ENCODE measurements around the gene PVALEF. TPM values are rescaled to one million over a fixed set of nuclear protein-coding genes. Genes with fewer than 3 reads are reported as not detected.

PVALEF gene
- total and polyA plus RNA-seq, 2 of the 8 experiments (the other 6 are each of a cell fraction or from before 2014, with no cell fraction given), result 0.03 TPM; not detected in 1

DNA sequence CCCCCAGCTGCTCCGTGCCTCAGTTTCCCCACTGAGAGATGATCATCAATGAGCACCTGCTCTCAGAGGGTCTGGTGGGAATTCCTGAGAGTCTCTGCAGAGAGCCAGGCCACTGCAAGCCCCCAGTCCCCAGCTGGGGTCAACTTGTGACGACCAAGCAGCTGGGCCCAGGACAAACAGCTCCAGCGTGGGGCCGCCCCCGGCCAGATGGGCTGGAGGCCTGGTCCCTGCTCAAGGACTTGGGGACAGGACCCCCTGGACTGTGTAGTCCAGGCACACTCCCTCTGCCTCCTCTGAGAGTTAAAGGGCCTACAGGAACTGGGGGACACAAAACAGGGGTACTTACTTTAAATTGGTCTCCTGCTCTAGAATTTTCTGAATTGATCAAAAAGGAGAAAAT is 17.3 kb downstream of the PVALEF start:
- Histone ChIP-seq H4K5ac (ENCODE audit: insufficient read length, low read depth, low read length) (no peak overlapping the region), H2BK5ac (ENCODE audit: low read depth, low read length) (no peak overlapping the region), H3K9me3 (ENCODE audit: insufficient read depth in 2 of 2, low read depth in 1 of 2, low read length in 1 of 2) (no peaks in the 10 kb centered on the region; a peak in 1 of 4 replicates), H3K36me3 (ENCODE audit: control insufficient read depth in 2 of 4, insufficient read depth in 4 of 4, low read length in 3 of 4) (no peaks in the 10 kb centered on the region), H2AFZ (ENCODE audit: low read length) (no peak overlapping the region), H3K79me1 (ENCODE audit: low read depth, low read length) (no peaks in the 10 kb centered on the region), H3K18ac (ENCODE audit: extremely low read depth, low read length) (no peak overlapping the region), H2BK120ac (replicated peaks; ENCODE audit: low read depth, low read length) (no peak overlapping the region), H2BK12ac (ENCODE audit: low read depth, low read length) (no peak overlapping the region), H2BK20ac (ENCODE audit: low read length) (no peak overlapping the region), H3K23ac (ENCODE audit: insufficient read length) (no peak overlapping the region), H4K8ac (ENCODE audit: extremely low read depth, insufficient read depth, low read length) (no peak overlapping the region; the same call in 1 of the 2 replicates), H3K27me3 (replicated peaks in 1 of 4; ENCODE audit: control insufficient read depth in 3 of 4, extremely low read depth in 1 of 4, insufficient read depth in 3 of 4, low read length in 3 of 4) (no peaks in the 10 kb centered on the region), H3K14ac (ENCODE audit: insufficient read length) (no peak overlapping the region), H3K79me2 (ENCODE audit: control insufficient read depth in 1 of 2, insufficient read depth in 2 of 2, low read length in 2 of 2) (no peaks in the 10 kb centered on the region), H2BK15ac (ENCODE audit: low read length) (no peak overlapping the region), H3K56ac (replicated peaks; ENCODE audit: insufficient read length, low read depth, low read length) (no peak overlapping the region), H2AK5ac (ENCODE audit: low read depth, low read length) (no peak overlapping the region), H4K91ac (replicated peaks; ENCODE audit: insufficient read length, low read length) (no peak overlapping the region), H3K27ac (ENCODE audit: low read depth, low read length) (no peak overlapping the region), H3K4me2 (ENCODE audit: insufficient read depth in 1 of 2, low read depth in 2 of 2, low read length in 2 of 2) (no peak overlapping the region), H3K4me3 (ENCODE audit: extremely low read depth in 1 of 4, insufficient read depth in 2 of 4, low read depth in 3 of 4, low read length in 4 of 4) (no peak overlapping the region), H4K20me1 (replicated peaks in 1 of 2; ENCODE audit: control insufficient read depth in 1 of 2, insufficient read depth in 2 of 2, low read length in 2 of 2) (peaks cover 0 to 3% of the 10 kb centered on the region in 2 experiments), H3K9ac (replicated peaks in 1 of 4; ENCODE audit: extremely low read depth in 1 of 4, low read depth in 3 of 4, low read length in 3 of 4) (no peak overlapping the region), H3K4ac (replicated peaks; ENCODE audit: insufficient read length, low read depth, low read length) (no peak overlapping the region), H3K4me1 (replicated peaks in 1 of 4; ENCODE audit: control insufficient read depth in 3 of 4, insufficient read depth in 4 of 4, low read length in 3 of 4) (peaks cover 0 to 5% (median under 1%) of the 10 kb centered on the region in 4 experiments; a peak in 2 of 7 replicates), H3K23me2 (ENCODE audit: low read depth, low read length) (no peaks in the 10 kb centered on the region)
- ChIA-PET CTCF (ENCODE audit: partially characterized antibody) (interaction anchor here (1.1 kb wide), 1 partner anchor 40 kb away, joined by 5 read pairs; no protein-coding TSS in a partner anchor), POLR2A (ENCODE audit: partially characterized antibody) (no interaction called here)
- WGBS, 2 experiments (ENCODE audit: extremely low coverage in 1 of 2, insufficient coverage in 1 of 2, insufficient read length in 1 of 2, insufficient replicate concordance in 2 of 2, low coverage in 1 of 2, low lambda C conversion rate in 2 of 2, missing lambda C conversion rate in 1 of 2), result 83% methylated on average over 4 of the region's 5 CpGs; no CpG with 5 or more reads in 1 of the 2 experiments
- TF ChIP-seq, protein P1, sequence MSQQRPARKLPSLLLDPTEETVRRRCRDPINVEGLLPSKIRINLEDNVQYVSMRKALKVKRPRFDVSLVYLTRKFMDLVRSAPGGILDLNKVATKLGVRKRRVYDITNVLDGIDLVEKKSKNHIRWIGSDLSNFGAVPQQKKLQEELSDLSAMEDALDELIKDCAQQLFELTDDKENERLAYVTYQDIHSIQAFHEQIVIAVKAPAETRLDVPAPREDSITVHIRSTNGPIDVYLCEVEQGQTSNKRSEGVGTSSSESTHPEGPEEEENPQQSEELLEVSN (IDR thresholded peaks at IDR 0.05), result no peak
- TF ChIP-seq BRCA1 (IDR thresholded peaks at IDR 0.05; ENCODE audit: low read depth, low read length), result no peak
- TF ChIP-seq SP2 (IDR thresholded peaks at IDR 0.05; ENCODE audit: low read length), result no peak
- TF ChIP-seq SP4 (IDR thresholded peaks at IDR 0.05; ENCODE audit: low read length), result no peak
- TF ChIP-seq CTBP2 (IDR thresholded peaks at IDR 0.05; ENCODE audit: borderline replicate concordance, insufficient read depth, insufficient read length, low read length), result no peak
- TF ChIP-seq, protein P2, sequence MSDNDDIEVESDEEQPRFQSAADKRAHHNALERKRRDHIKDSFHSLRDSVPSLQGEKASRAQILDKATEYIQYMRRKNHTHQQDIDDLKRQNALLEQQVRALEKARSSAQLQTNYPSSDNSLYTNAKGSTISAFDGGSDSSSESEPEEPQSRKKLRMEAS (IDR thresholded peaks at IDR 0.05), result no peak
- no peak for TF ChIP-seq HDAC2 (IDR thresholded peaks at IDR 0.05; ENCODE audit: borderline replicate concordance in 1 of 2, low read depth in 2 of 2, low read length in 2 of 2)
- TF ChIP-seq TAF1 (IDR thresholded peaks at IDR 0.05; ENCODE audit: low read depth, low read length), result no peak
- TF ChIP-seq SIN3A (conservative IDR thresholded peaks at IDR 0.05 in 1 of 2, IDR thresholded peaks at IDR 0.05 in 1 of 2; ENCODE audit: low read depth in 1 of 2, low read length in 2 of 2), result no peak
- TF ChIP-seq TEAD4 (IDR thresholded peaks at IDR 0.05; ENCODE audit: low read depth, low read length), result no peak
- FAIRE-seq, result no peak
- no peak for DNase-seq (ENCODE audit: low read depth in 1 of 2, low spot score in 2 of 2)
